Measurements from ENCODE around the gene XDH.

The XDH gene

GRCh38 chr2:31414601-31415241, at the start of gene XDH:
Gene XDH, minus strand, starts transcription at chr2:31414742. Its CDS starts 76 bp downstream, at chr2:31414666.
- DNase-seq, result no peak

DNA sequence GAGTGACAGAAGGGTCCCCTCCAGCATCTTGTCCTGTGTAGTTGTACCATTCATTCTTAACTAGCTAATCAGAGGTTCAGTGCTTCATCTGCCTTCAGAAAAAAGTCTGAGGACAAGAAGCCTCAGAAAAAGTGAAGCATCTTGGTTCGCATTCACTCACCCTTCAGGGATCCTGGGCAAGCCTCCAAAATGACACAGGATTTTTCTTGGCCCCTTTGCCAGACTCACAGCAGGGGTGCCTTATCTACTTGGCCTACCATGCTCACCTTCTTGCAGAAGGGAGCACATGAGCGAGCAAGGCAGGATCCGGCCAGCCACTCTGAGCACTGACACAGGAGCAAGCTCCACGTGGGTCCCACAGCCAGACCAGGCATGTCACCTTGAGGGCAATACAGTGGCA, 43.1 kb upstream of the XDH start:
- no peak for DNase-seq

DNA sequence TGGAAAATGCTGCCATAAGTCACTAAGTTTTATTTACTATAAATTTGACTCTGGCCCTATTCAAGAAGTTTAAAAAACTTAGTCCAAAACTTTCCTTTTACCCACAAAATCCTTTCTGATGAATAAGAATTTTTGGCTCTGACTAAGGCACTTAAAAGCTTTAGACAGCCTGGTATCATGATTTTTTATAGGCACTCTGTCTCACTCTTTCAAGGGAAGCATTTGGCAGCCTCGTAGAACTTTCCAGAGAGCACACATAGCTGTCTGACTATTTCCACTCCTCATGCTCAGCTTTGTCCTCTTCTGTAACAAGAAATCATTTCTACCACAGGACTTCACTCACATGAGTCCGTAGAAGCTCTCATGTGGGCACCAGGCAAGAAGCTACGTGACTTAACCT, 32.3 kb upstream of the XDH start:
- no peak for DNase-seq

- no peak for DNase-seq
Observed at GRCh38 chr2:31442376-31442775, 27.8 kb upstream of the XDH start.

DNA sequence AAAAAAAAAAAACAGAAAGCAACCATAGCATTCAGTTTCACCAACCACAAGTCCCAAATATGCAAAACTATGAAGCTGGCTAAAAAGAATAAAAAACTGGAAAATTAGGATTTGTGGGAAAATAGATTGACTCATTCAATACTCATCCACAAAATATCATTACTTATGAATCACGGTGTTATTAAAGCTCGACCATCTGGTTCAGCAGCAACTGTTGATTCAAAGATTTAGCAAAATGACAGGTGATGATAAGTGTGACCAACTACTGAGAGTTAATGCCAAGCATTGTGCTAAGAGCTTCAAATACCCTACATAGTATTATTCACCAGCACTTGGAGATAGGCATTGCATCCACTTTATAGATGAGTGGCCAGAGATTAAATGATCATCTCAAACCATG, 26.2 kb upstream of the XDH start:
- DNase-seq, result no peak

DNA sequence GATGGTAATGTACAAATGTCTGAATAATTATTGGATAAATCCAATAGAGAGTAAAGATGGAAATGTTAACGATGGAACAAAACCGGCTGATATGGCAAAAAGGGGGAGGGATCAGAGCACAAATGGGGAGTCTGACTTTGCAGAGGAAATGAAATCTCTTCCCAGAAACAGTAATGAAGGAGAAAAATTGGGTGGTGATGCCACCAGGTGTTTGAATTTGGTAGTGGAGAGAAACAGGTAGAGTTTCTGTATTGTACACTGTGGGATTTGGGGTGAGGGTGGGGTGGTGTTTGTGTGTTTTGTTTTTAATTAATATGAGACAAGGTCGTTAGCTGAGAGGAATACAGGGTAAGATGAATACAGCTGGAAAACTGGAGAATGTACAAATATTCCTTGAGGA, 20.4 kb upstream of the XDH start:
- no peak for DNase-seq

DNA sequence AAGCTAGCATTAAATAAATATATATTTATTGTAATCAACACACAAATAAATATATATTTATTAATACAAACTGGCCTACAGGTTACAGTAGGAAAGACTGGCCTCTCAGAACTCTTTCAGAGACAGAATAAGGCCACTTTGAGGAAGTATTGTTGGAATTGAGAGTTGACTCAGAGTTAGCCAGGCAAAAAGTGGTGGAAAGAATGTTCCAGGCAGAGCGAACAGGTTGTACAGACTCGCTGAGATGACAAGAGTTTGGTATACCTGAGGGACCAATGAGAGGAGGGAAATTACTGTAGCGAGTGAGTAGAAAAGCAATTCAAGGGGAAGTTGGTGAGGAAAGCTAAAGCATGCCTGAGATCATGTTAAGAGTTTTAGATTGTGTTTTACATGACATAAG, 19.0 kb upstream of the XDH start:
- no peak for DNase-seq

DNA sequence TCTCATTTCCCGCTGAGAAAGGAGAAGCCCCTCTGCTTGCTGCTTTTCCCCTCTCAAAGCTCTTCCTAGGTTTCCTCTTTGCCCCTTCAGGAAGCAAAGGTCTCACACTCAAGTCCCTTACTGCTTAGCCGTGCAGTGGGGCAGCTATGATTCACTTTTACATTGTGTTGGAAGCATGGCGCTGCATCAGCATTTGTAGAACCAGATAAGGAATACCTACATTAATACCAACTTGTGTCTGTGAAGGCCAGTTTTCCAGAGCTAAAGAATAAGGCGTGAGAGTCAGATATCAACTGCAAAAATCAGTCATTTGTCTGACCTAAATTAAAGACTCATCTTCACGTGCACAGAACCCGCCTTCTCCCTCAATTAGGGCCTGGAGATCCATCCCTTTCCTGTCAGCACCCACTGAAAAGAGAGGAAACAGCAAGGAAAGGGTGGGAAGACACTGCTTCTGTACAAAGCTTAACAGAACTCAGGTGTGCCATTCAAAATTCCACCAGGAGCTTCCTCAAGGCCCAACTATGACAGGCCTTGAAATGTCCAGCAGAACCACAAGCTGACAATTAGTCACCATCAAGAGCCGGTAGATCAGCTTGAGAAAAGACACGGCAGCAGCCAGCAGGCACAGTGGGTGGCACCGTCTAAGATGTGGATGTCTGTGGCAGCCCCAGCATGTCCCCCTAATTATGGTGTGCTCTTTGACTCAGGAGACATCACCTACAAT, 16.1 kb upstream of the XDH start:
- no peak for DNase-seq

DNA sequence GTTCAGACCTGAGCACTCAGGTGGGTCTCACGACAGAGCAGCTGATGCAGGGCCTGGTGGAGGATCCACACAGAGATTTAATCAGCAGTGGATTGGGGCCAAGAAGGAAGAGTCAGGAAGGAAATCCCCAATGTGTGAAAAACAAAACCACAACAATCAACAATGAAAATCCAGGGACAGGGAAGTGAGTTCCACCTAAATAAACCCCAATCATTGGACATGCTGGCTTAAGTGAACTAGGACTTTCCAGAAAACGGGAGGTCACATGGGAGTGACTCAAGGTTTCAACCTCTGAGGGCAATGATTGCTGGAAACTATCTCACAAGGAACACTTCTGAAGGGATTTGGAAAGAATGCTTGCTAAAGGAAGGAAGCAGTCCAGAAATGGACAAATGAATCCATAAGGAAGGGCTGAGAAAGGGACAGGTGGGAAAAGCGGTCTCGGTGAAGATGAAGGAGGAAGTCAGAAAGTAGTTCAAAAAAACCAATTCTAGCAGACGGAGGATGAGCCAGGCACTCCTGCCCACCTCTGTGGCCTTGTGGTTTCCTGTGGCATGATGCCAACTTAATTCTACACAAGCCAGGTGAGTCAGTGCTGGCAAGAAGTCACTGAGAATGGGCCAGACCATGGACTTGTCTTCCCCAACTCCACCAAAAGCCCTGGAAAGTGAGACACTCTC, 15.4 kb upstream of the XDH start:
- DNase-seq, result peak; percentile 33

DNA sequence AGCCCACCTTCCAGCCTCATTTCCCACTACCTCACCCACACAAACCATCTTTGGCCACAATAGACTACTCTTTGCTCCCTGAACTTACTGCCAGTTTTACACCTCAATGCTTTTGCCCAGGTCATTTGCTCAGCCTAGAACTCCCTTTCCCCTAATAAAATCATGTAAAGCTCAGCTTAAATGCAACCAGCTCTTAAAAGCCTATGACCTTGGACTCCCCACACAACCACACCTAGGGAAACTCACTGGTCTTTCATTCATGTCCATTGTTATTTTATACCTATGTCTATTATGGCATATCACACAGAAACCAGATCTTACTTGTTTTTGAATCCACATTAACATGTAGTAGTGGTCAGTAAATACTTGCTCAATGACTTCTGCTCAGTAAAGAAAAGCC, 14.5 kb upstream of the XDH start:
- no peak for DNase-seq

DNA sequence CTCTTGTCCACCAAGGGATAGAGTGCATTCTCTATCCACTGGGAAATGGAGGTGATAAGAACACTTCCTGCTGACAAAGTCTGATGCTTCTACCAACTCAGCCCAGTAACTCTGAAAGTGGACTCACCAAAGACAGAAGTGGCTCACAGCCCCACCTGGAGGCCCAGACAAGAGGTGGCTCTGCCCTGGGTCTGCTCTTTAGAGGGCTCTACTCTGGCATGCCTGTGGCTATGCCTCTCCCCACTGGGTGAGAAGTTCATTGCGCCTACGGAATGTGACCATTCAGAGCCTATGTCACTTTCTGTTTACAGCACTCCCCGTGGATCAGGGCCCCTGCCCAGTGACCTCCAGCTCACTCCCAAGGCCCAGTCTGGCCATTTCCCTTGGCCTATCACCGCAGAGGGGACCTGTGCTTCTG, 13.5 kb upstream of the XDH start:
- no peak for DNase-seq

DNA sequence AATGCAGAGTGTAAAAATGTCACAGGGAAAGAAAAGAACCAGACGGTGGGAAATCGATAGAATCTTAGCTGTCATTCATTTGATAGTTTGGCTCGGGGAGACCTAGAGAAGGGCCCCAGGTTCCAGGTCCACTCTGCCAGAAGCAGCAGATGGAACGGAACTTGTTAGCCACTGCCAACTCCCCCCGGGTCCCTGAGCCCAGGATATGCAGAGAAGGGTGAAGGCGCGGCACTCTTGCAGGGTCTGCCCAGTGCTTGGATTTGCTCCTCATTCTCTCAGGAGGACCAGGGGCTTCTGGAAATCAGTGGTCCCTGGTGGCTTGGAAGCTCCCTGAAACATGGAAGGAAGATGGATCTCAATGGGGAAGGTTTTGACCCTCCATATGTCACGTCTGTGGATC, 11.6 kb upstream of the XDH start:
- DNase-seq, result no peak

- DNase-seq, result no peak
Observed at GRCh38 chr2:31421634-31422033, 7.1 kb upstream of the XDH start.

DNA sequence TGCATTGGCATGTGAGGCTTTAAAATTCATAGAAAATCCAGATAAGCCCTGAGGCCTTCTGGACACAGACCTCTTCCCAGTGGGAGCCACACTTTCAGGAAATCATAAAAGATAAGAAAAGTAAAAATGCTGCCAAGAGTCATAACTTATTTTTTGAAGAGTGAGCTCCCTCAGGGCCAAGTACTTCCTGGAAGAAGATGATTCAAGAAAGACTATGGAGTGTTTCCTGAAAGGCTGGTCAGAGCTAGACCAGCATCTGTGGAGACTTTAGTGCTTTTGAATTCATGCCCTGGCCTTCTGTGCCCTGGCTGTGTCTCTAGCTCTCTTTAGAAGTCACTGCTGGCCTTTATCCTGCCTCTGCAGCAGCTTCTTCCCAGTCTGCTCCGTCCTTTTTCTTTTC, 6.4 kb upstream of the XDH start:
- DNase-seq, result no peak

GRCh38 chr2:31419386-31419785, 4.8 kb upstream of the XDH start:
- DNase-seq, result no peak

DNA sequence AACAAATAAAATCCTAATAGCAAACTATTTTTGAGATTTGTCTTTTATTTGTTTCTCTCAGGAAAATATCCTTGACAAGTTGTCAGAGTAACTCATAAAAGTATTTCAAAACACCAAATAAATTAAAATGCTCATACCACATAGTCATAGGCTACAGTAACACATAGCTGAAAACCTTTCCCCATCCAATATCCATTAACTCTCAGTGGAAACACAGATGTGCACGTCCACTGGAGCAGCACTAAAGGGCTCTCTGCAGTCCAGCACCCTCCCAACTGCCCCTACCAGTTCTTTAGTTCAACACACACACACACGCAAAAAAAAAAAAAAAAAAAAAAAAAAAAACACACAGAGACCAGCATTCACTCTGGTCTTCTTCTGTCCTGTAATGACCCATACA, 879 bp upstream of the XDH start:
- DNase-seq, result no peak

- DNase-seq, result no peak
Observed at GRCh38 chr2:31413862-31414550, 536 bp downstream of the XDH start.

- DNase-seq, result no peak
Observed at GRCh38 chr2:31413025-31413424, 1.5 kb downstream of the XDH start.

DNA sequence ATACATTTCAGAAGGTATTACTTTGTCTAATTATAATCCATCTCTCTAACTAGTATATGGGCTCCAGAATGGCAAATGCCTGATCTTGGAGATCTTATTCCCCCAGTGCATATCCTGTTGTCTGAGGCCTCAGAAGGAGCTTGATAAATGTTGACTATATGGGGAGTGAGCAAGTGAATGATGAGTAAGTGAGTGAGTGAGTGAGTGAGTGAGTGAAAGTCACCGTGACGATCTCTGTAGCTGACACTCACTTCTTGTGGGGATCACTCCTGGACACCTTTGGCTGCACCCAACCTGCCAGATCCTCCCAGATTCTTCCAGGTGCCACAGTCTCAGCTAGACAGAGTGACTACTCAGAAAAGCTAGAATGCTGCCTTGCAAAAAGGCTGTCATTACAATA, 2.8 kb downstream of the XDH start:
- no peak for DNase-seq

DNA sequence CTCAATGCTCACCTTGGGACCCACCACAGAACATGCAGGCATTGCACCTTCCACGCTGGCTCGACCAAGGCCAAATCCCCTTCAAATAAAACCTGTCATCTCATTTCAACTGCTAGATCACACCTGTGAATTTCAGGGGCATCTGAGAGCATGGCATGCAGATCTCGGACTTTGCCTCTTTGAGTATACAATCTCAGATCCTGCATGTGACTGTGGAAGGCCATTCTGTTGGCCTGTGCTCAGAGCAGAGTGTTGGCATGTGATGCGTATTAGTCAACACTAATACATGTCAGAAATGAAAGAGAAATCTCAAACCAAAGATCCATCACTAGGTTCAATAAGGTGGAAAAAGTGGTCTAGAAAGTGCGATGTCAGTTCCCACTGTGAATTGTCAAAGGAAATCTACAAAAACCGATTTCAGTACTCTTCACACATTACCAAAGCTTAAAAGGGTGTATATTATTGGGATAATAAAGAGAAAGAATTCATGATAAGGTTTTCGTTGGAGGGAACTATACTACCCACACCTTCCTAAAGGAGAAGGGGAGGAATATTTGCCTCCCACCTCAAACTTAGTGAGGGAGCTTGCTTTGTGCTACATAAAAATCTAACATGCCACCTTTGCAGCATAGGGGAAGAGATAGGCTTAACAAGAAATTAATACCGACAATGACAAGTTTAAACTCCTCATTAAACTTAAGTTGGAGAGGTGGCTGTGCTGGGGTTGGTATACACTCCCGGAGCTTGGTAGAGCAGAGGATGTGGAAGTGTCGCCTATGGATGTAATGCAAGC, 7.8 kb downstream of the XDH start:
- DNase-seq, result no peak

GRCh38 chr2:31404827-31405226, 9.7 kb downstream of the XDH start:
- DNase-seq, result no peak

DNA sequence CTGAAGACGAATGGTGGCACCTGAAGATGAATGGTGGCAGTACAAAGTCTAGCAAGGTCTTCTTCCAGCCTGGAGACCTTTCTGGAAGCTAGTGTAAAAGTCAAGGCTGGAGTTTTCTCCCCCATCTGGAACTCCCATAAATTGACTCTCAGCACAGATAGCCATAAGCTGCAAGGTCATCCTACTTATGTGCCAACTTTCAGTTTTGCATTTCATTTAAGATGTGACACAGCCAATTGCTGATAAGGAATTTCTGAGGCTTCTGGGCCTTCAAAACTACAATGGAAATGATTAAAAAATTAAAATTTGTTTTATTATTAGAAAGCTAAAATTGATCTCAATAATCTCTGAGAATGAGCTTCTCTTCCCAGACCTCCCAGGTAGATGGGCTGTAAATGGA, 10.2 kb downstream of the XDH start:
- DNase-seq, result no peak

DNA sequence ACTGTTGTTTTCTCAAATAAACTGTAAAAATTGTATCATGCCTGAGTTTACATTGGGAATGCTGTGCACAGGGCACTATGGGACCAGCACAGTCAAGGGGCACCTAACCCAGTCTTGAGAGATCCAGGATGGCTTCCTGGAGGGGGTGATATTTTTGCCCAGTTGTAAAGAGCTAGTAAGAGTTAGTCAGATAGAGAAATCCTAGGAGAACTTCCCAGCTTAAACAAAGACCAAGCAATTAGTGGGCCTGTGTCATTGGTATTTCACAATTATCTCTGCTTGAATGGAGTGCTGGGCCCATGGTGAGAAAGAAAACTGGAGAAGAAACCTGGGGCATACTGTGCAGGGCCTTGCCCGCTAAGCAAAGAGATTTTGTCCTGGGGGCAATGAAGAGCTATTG, 12.2 kb downstream of the XDH start:
- no peak for DNase-seq

Data from activated effector memory CD4-positive, alpha-beta T cell treated with Interleukin-2 at 50 U/mL for 16 hours (primary cell).